Smooth muscle cell of the coronary artery (primary cell): Measurements from ENCODE around the gene VIL1. TPM values are rescaled to one million over a fixed set of nuclear protein-coding genes. Genes with fewer than 3 reads are reported as not detected.

Experiments
- total RNA-seq: library from RNA; depleted of rRNA; stranded (reverse); fragments of >200 nt; gene quantifications from 2 replicates; pipeline ENCODE4 v1.2.3, GENCODE V29; 2014; ENCODE audit warnings: low replicate concordance

Gene VIL1
- under 0.01 TPM in 1 of 2 replicates, not detected in the other for total RNA-seq

DNA sequence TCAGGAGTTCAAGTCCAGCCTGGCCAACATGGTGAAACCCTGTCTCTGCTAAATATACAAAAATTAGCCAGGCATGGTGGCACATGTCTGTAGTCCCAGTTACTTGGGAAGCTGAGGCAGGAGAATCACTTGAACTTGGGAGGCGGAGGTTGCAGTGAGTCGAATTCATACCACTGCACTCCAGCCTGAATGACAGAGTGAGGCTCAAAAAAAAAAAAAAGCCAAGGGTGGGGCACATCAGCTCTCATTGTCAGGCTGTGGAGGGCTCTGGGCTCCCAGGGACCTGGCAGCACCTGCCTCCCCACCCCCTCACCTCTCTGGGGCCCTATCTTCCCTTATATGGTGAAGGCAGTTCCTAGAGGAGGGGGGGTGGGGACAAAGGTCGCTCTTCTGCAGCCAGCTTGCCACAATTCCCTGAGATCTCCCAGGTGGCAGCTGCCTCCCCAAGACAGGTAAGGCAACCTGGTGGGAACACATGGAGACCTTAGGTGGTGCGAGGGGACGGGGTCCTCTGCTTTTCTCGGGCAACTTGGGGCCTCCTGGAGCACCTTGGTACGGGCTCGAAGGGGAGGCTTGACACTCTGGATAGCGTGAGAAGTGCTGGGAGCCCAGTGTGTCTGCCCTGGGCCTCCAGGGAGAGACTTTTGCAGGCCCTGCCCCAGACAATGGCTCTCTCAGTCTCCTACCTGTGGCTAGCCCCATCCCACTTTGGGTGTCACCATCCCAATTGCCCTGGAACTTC is at the start of gene VIL1:
TSS of gene VIL1 (plus strand) at position 407 of the 742 bp plus-strand sequence. CDS start 4,656 bp downstream, outside the sequence.

GRCh38 chr2:218381916-218382366 is 37.0 kb upstream of the VIL1 start, which contains the start of gene SLC11A1:
Gene SLC11A1, plus strand, starts transcription at chr2:218382273. Its CDS starts 96 bp downstream, at chr2:218382369.

GRCh38 chr2:218399391-218400166 is 19.3 kb upstream of the VIL1 start, which contains the start of gene CTDSP1:
Gene CTDSP1, plus strand, starts transcription at chr2:218399868. Its CDS starts 223 bp downstream, at chr2:218400091.

Other genes with a start within 250 kb of the VIL1 start
- 221 and 388 TPM in 2 replicates for gene ARPC2, start 201.9 kb upstream of the VIL1 start, total RNA-seq
- gene GPBAR1, start 158.1 kb upstream of the VIL1 start, total RNA-seq = not detected in 2 replicates
- gene AAMP, start 149.0 kb upstream of the VIL1 start, total RNA-seq = 117 and 137 TPM in 2 replicates
- gene PNKD, start 148.6 kb upstream of the VIL1 start, total RNA-seq = 11.7 and 20.6 TPM in 2 replicates
- 175 and 311 TPM in 2 replicates for gene TMBIM1, start 126.6 kb upstream of the VIL1 start, total RNA-seq
- not detected in 2 replicates for gene CATIP, start 62.3 kb upstream of the VIL1 start, total RNA-seq
- 0.12 and 0.15 TPM in 2 replicates for gene SLC11A1, start 36.9 kb upstream of the VIL1 start, total RNA-seq
- gene CTDSP1, start 19.3 kb upstream of the VIL1 start, total RNA-seq = 36.2 TPM in 2 replicates
- 7.3 and 7.7 TPM in 2 replicates for gene USP37, start 149.2 kb downstream of the VIL1 start, total RNA-seq
- gene CNOT9, start 149.7 kb downstream of the VIL1 start, total RNA-seq = 21.6 and 31.3 TPM in 2 replicates
- 2.9 and 4.0 TPM in 2 replicates for gene PLCD4, start 188.8 kb downstream of the VIL1 start, total RNA-seq
- gene ZNF142, start 240.5 kb downstream of the VIL1 start, total RNA-seq = 2.1 and 5.7 TPM in 2 replicates
- 24.1 and 34.0 TPM in 2 replicates for gene BCS1L, start 240.6 kb downstream of the VIL1 start, total RNA-seq